D341Med (cell line): Measurements from ENCODE around the gene HES7.

Experiments used
- DNase-seq: peaks from one replicate; pipeline ENCODE4 v3.0.0; 2012; ENCODE audit warnings: low spot score

HES7 gene

GRCh38 chr17:8072729-8073461, 51.0 kb downstream of the HES7 start:
- no peak for DNase-seq

- no peak for DNase-seq
These were observed 51.6 kb downstream of the HES7 start for GRCh38 chr17:8072341-8072728.

- no peak for DNase-seq
These were observed 52.4 kb downstream of the HES7 start for GRCh38 chr17:8071496-8071895.
